Cardiac muscle cell (in vitro differentiated cells and primary cell): ENCODE data around the gene CCDC197. TPM values are rescaled to one million over a fixed set of nuclear protein-coding genes. Genes with fewer than 3 reads are reported as not detected.
A peak's percentile ranks its signal among the peaks of the same experiment; 100 is the strongest.

Experiments used
- DNase-seq, 2 donors: peaks; one replicate each; pipeline versions ENCODE4 v3.0.0 to v3.0.0-alpha.2; 2010 to 2017; ENCODE audit warnings: low read depth in 1 of 2, low spot score in 1 of 2
- H3K27ac ChIP-seq: fragments of 200-600 bp; sonication (generic); 2 replicates; pipeline ENCODE4 v1.5.1; 2016
- H3K27me3 ChIP-seq: fragments of 200-600 bp; sonication (generic); 2 replicates; pipeline ENCODE4 v1.6.0; 2016; ENCODE audit warnings: control low read depth
- H3K36me3 ChIP-seq: fragments of 200-600 bp; sonication (generic); 2 replicates; pipeline ENCODE4 v1.5.1; 2016; ENCODE audit warnings: control low read depth
- H3K4me1 ChIP-seq: fragments of 200-600 bp; sonication (generic); 2 replicates; pipeline ENCODE4 v1.8.1; 2017; ENCODE audit warnings: low read depth, mild to moderate bottlenecking, mixed run types
- H3K4me3 ChIP-seq: fragments of 200-600 bp; sonication (generic); 2 replicates; pipeline ENCODE4 v1.5.1; 2016; ENCODE audit warnings: mild to moderate bottlenecking
- H3K9me3 ChIP-seq: fragments of 200-600 bp; sonication (generic); 2 replicates; pipeline ENCODE4 v1.5.1; 2017; ENCODE audit warnings: low read depth, mild to moderate bottlenecking, control low read depth
- CTCF ChIP-seq: IDR thresholded peaks from 2 replicates; pipeline ENCODE4 v1.5.1; 2012; ENCODE audit warnings: low read depth, mild to moderate bottlenecking, low read length
- polyA plus RNA-seq: library from polyadenylated mRNA; unstranded; fragments of >200 nt; fragmentation: Nextera tagmentation; extraction: Ambion mirVana; gene quantifications from 2 replicates; pipeline ENCODE4 v1.2.1, GENCODE V29; 2016
- total RNA-seq: library from RNA; depleted of rRNA; stranded (reverse); fragments of >200 nt; gene quantifications from 2 replicates; pipeline ENCODE4 v1.2.3, GENCODE V29; 2016

The CCDC197 gene
- total and polyA plus RNA-seq, 2 experiments from 2014 or later = not detected

GRCh38 chr14:93956514-93957332, 40.4 kb upstream of the CCDC197 start:
- H3K36me3 ChIP-seq = peaks cover 6% of the 10 kb centered on the region
- peak in 1 of 2 donors; percentile 85 for DNase-seq
- no peaks in the 10 kb centered on the region for H3K9me3 ChIP-seq
- no peaks in the 10 kb centered on the region for H3K27me3 ChIP-seq
- H3K4me3 ChIP-seq = peak overlapping the region; percentile 30
- H3K27ac ChIP-seq = peak overlapping the region; percentile 95
- TF ChIP-seq CTCF = no peak
- peaks cover 61% of the 10 kb centered on the region for H3K4me1 ChIP-seq

DNA sequence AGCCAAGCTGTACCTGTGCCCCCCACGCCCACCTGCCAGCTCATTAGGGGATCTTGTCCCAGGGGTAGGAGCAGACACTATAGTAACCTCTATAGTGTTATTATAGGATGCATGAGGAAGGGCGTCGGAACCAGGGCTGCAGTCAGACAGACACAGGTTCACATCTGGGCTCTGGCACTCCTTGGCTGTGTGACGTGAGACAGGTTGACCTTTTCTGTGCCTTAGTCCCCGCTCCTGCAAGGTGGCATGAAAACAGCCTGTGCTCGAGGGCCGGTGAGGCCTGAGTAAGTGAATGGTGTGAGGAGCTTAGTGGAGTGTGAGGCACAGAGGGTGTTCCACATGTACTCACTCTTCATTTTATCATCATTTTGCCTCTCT, 39.8 kb upstream of the CCDC197 start:
- peak overlapping the region; percentile 95 for H3K27ac ChIP-seq
- TF ChIP-seq CTCF = no peak
- H3K27me3 ChIP-seq = no peaks in the 10 kb centered on the region
- H3K4me3 ChIP-seq = no peak overlapping the region
- peaks cover 61% of the 10 kb centered on the region for H3K4me1 ChIP-seq
- H3K9me3 ChIP-seq = no peaks in the 10 kb centered on the region
- H3K36me3 ChIP-seq = peaks cover under 1% of the 10 kb centered on the region
- DNase-seq = no peak

DNA sequence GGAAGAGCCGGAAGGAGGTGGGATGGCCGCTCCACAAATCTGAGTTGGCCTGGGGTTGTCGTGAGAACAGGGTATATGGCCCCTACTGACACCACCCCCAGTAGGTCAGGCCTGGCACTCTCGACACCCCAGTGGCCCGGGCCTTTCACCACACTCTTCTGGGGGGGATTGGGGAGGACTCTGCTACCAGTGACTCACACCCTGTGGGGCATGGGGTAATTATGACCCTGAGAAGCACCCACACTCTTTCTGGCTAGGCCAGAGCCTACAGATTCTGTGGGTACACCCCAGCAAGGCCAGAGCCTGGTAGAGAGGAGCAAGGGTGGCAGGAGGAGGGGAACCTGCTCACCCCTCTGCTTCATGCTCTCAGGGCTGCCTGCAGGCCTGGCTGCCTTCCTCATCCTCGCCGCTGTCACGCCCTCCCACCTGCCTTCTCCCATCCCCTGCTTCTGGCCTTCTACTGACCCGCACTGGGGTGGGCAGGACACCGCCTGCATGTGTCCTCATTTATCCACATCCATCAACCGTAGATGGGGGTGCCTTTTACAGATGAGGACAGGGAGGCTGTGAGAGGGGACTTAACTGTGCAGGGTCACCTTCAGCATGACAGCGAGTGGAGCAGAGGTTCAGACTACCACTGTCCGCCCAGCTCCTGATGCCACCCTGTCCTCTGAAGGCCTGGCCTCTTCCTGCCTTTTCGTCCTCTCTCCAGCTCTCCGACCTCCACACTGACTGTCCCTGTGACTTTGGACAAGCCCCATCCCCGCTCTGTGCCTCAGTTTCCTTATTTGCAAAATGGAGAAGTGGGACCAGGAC, 39.1 kb upstream of the CCDC197 start:
- DNase-seq = no peak
- no peak for TF ChIP-seq CTCF
- no peak overlapping the region for H3K4me3 ChIP-seq
- H3K27ac ChIP-seq = peak overlapping the region; percentile 95
- no peaks in the 10 kb centered on the region for H3K27me3 ChIP-seq
- peaks cover 61% of the 10 kb centered on the region for H3K4me1 ChIP-seq
- no peaks in the 10 kb centered on the region for H3K36me3 ChIP-seq
- no peaks in the 10 kb centered on the region for H3K9me3 ChIP-seq

DNA sequence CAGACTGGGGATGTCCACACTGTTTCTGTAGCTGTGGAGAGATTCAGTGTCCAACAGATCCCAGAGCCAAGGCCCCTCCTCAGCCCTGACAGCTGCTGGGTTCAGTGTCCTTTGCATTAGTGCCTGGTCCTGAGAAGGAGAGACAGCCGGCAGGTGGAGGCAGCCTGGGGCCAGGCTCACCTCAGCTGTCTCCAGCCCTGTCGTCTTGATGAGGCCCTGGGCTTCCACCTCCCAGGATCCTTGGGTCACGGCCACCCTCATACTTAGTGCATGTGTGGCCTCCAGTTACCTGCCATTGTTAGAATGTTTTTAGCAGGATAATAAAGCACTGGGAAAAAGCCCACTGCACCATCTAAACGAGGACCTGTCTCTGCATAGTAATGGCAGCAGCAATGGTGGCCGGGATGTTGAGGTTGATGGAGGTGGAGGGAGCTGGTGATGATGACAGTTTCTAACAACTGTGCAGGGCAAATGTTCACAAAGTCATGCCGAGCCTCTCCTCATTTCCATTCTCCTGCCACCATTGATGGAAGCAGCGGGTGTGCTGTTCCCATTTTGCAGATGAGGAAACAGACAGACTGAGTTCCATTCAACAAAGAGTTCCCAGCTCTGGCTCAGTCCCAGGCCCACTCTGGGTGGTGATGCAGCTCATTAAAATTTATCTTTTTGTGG, 38.4 kb upstream of the CCDC197 start:
- H3K4me3 ChIP-seq = no peak overlapping the region
- no peaks in the 10 kb centered on the region for H3K9me3 ChIP-seq
- no peak for TF ChIP-seq CTCF
- no peaks in the 10 kb centered on the region for H3K36me3 ChIP-seq
- H3K27ac ChIP-seq = peak overlapping the region; percentile 95
- H3K27me3 ChIP-seq = no peaks in the 10 kb centered on the region
- H3K4me1 ChIP-seq = peaks cover 59% of the 10 kb centered on the region
- DNase-seq = no peak

GRCh38 chr14:93959239-93960107, 37.6 kb upstream of the CCDC197 start:
- DNase-seq = peak; percentile 47 to 85
- H3K4me1 ChIP-seq = peaks cover 51% of the 10 kb centered on the region
- H3K27ac ChIP-seq = peak overlapping the region; percentile 95
- H3K27me3 ChIP-seq = no peaks in the 10 kb centered on the region
- TF ChIP-seq CTCF = no peak
- no peaks in the 10 kb centered on the region for H3K36me3 ChIP-seq
- no peaks in the 10 kb centered on the region for H3K9me3 ChIP-seq
- H3K4me3 ChIP-seq = no peak overlapping the region
